Measurements from ENCODE around the gene ARHGAP18. TPM values are rescaled to one million over a fixed set of nuclear protein-coding genes. Genes with fewer than 3 reads are reported as not detected.

ARHGAP18 gene
- polyA plus RNA-seq, 1 of the 3 experiments (the other 2 are of a cell fraction), result 25.0 TPM

DNA sequence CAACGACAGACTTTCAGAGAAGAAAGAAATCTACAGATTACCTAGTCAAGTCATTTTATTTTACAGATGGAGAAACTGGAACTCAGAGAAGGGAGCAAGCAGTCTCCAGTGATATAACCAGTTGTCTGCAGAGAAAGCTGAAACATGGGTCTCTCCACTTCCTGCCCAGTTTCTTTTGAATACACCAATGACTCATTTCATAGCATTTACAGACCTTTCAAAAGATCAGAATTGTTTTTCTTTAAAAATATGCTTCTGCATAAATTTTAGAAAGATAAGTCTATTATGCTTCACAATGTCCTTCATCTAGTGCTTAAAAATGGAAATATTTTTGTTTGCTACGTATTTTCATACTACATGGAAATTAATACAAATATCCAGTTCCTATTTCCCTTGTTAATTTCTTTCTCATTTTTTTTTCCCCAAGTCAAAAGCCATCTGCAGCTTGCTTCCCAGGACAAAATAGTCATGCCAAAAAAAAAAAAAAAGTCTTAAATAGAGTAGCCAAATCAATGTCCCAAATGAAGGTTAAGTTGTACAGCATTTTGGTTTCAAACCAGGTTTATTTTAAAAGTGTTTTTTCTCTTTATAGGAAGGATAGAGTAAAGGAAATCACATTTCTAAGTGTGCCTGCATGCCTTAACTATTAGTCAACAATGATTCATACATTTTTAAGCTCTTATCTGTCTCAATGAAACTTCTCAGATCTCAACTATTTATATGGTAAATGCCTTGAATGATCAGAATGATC, 36.9 kb downstream of the ARHGAP18 start (continued):
- TF ChIP-seq POLR2AphosphoS5 (IDR thresholded peaks at IDR 0.05; ENCODE audit: low read depth, low read length) (peak; percentile 35; the same call in 1 of the 2 replicates), NRF1 (IDR thresholded peaks at IDR 0.05; ENCODE audit: low read depth, low read length) (no peak), RFX5 (IDR thresholded peaks at IDR 0.05; ENCODE audit: low read length) (no peak), YY1 (IDR thresholded peaks at IDR 0.05; ENCODE audit: low read depth) (peak; percentile 6; the same call in 1 of the 2 replicates), RAD21 (IDR thresholded peaks at IDR 0.05; ENCODE audit: low read length) (no peak), FOSL2 (IDR thresholded peaks at IDR 0.05; ENCODE audit: borderline replicate concordance, low read depth) (peak; percentile 98), JUND (IDR thresholded peaks at IDR 0.05) (peak; percentile 99), ELF1 (IDR thresholded peaks at IDR 0.05) (no peak), GABPA (IDR thresholded peaks at IDR 0.05; ENCODE audit: low read depth) (no peak), CHD2 (IDR thresholded peaks at IDR 0.05; ENCODE audit: low read length, partially characterized antibody) (no peak), TAF1 (IDR thresholded peaks at IDR 0.05; ENCODE audit: borderline replicate concordance, low read depth, low read length) (peak; percentile 49; the same call in 1 of the 2 replicates), FOXM1 (IDR thresholded peaks at IDR 0.05; ENCODE audit: low read depth) (peak; percentile 85; the same call in 1 of the 2 replicates), TEAD4 (IDR thresholded peaks at IDR 0.05; ENCODE audit: borderline replicate concordance, insufficient read depth) (peak; percentile 91), TCF12 (IDR thresholded peaks at IDR 0.05) (peak; percentile 94)
- TF ChIP-seq, protein P1, sequence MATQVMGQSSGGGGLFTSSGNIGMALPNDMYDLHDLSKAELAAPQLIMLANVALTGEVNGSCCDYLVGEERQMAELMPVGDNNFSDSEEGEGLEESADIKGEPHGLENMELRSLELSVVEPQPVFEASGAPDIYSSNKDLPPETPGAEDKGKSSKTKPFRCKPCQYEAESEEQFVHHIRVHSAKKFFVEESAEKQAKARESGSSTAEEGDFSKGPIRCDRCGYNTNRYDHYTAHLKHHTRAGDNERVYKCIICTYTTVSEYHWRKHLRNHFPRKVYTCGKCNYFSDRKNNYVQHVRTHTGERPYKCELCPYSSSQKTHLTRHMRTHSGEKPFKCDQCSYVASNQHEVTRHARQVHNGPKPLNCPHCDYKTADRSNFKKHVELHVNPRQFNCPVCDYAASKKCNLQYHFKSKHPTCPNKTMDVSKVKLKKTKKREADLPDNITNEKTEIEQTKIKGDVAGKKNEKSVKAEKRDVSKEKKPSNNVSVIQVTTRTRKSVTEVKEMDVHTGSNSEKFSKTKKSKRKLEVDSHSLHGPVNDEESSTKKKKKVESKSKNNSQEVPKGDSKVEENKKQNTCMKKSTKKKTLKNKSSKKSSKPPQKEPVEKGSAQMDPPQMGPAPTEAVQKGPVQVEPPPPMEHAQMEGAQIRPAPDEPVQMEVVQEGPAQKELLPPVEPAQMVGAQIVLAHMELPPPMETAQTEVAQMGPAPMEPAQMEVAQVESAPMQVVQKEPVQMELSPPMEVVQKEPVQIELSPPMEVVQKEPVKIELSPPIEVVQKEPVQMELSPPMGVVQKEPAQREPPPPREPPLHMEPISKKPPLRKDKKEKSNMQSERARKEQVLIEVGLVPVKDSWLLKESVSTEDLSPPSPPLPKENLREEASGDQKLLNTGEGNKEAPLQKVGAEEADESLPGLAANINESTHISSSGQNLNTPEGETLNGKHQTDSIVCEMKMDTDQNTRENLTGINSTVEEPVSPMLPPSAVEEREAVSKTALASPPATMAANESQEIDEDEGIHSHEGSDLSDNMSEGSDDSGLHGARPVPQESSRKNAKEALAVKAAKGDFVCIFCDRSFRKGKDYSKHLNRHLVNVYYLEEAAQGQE (IDR thresholded peaks at IDR 0.05; ENCODE audit: low read depth, low read length), result no peak

DNA sequence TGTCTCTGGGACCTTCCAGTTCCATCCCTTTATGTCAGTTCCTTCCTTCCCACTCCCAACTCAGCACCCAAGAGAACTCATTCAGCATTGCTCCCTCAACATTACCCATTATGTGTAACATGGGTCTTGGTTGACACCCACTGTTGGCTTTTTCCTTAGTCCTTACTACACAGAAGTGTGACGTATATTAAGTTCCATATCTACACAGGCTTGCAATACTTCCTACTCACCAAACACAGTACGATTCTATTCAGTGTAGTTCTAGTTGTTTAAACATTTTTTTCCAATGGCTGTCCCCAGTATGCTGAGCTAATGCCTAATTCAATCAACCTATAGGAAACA, 37.7 kb downstream of the ARHGAP18 start:
- Histone ChIP-seq H3F3A (replicated peaks; ENCODE audit: insufficient read depth) (peaks cover 69% of the 10 kb centered on the region), H4K20me1 (ENCODE audit: insufficient read depth) (no peaks in the 10 kb centered on the region), H3K4me2 (peak overlapping the region; percentile 67), H3K4me3 (ENCODE audit: low read depth in 2 of 2, low read length in 1 of 2) (peak overlapping the region; percentile 2 to 37; a peak in 2 of 4 replicates), H3K9me3 (no peaks in the 10 kb centered on the region), H3K9me2 (no peaks in the 10 kb centered on the region), H3K27ac (ENCODE audit: low read depth in 2 of 2, low read length in 1 of 2) (peak overlapping the region; percentile 83 to 99; a peak in 3 of 4 replicates), H3K79me2 (ENCODE audit: insufficient read depth) (peaks cover 83% of the 10 kb centered on the region), H3K36me3 (replicated peaks in 1 of 2; ENCODE audit: control insufficient read depth in 1 of 2, insufficient read depth in 2 of 2, low read length in 1 of 2) (peaks cover 0 to 34% of the 10 kb centered on the region in 2 experiments), H3K27me3 (ENCODE audit: insufficient read depth) (no peaks in the 10 kb centered on the region), H3K9ac (peak overlapping the region; percentile 70), H3K4me1 (ENCODE audit: control insufficient read depth in 1 of 2, insufficient read depth in 2 of 2, low read depth in 1 of 2, low read length in 1 of 2) (peaks cover 0 to 52% of the 10 kb centered on the region in 2 experiments; a peak in 3 of 4 replicates), H2AFZ (ENCODE audit: low read depth) (no peak overlapping the region)
- 38% methylated on average over 2 of the region's 2 CpGs for WGBS (ENCODE audit: low lambda C conversion rate)
- no peak for DNase-seq
- ChIA-PET POLR2A (no interaction called here), CTCF (interaction anchor here (0.9 kb wide), 1 partner anchor 41 kb away, joined by 3 read pairs; no protein-coding TSS in a partner anchor)
- TF ChIP-seq RFX5 (IDR thresholded peaks at IDR 0.05; ENCODE audit: low read length) (no peak), RCOR1 (IDR thresholded peaks at IDR 0.05; ENCODE audit: low read length) (no peak), POLR2AphosphoS5 (IDR thresholded peaks at IDR 0.05; ENCODE audit: low read depth, low read length) (no peak), MEF2A (IDR thresholded peaks at IDR 0.05; ENCODE audit: borderline replicate concordance, low read depth) (no peak), CHD2 (IDR thresholded peaks at IDR 0.05; ENCODE audit: low read length, partially characterized antibody) (no peak), FOXJ3 (CRISPR knock-in tag; IDR thresholded peaks at IDR 0.05) (no peak), EZH2phosphoT487 (IDR thresholded peaks at IDR 0.05; ENCODE audit: borderline replicate concordance, low read depth) (no peak), RXRA (IDR thresholded peaks at IDR 0.05; ENCODE audit: borderline replicate concordance, low read depth) (no peak), FOXM1 (IDR thresholded peaks at IDR 0.05; ENCODE audit: low read depth) (no peak), FOSL2 (IDR thresholded peaks at IDR 0.05; ENCODE audit: borderline replicate concordance, low read depth) (no peak), TEAD4 (IDR thresholded peaks at IDR 0.05; ENCODE audit: borderline replicate concordance, insufficient read depth) (no peak)
- TF ChIP-seq, protein P2, sequence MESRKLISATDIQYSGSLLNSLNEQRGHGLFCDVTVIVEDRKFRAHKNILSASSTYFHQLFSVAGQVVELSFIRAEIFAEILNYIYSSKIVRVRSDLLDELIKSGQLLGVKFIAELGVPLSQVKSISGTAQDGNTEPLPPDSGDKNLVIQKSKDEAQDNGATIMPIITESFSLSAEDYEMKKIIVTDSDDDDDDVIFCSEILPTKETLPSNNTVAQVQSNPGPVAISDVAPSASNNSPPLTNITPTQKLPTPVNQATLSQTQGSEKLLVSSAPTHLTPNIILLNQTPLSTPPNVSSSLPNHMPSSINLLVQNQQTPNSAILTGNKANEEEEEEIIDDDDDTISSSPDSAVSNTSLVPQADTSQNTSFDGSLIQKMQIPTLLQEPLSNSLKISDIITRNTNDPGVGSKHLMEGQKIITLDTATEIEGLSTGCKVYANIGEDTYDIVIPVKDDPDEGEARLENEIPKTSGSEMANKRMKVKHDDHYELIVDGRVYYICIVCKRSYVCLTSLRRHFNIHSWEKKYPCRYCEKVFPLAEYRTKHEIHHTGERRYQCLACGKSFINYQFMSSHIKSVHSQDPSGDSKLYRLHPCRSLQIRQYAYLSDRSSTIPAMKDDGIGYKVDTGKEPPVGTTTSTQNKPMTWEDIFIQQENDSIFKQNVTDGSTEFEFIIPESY (IDR thresholded peaks at IDR 0.05; ENCODE audit: borderline replicate concordance, low read depth), result no peak
- TF ChIP-seq, protein P3, sequence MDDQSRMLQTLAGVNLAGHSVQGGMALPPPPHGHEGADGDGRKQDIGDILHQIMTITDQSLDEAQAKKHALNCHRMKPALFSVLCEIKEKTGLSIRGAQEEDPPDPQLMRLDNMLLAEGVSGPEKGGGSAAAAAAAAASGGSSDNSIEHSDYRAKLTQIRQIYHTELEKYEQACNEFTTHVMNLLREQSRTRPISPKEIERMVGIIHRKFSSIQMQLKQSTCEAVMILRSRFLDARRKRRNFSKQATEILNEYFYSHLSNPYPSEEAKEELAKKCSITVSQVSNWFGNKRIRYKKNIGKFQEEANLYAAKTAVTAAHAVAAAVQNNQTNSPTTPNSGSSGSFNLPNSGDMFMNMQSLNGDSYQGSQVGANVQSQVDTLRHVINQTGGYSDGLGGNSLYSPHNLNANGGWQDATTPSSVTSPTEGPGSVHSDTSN (IDR thresholded peaks at IDR 0.05), result no peak
- TF ChIP-seq, protein P4, sequence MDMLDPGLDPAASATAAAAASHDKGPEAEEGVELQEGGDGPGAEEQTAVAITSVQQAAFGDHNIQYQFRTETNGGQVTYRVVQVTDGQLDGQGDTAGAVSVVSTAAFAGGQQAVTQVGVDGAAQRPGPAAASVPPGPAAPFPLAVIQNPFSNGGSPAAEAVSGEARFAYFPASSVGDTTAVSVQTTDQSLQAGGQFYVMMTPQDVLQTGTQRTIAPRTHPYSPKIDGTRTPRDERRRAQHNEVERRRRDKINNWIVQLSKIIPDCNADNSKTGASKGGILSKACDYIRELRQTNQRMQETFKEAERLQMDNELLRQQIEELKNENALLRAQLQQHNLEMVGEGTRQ (IDR thresholded peaks at IDR 0.05; ENCODE audit: borderline replicate concordance, low read depth, low read length), result no peak

Data from SK-N-SH (cell line).